NCI-H226 (cell line): ENCODE measurements around the gene ZNF333.
"Not testable (repeated sequence)": the region's sequence is repeated elsewhere in the genome, so short reads cannot be mapped to it uniquely, and the experiment has no call there.

Source experiments
- DNase-seq: peaks from one replicate; pipeline ENCODE4 v3.0.0-alpha.2; 2015

Gene ZNF333

GRCh38 chr19:14700711-14701375 lies 11.0 kb downstream of the ZNF333 start:
- DNase-seq = no peak

- no peak for DNase-seq
Observed at GRCh38 chr19:14703833-14704232, 14.0 kb downstream of the ZNF333 start.

GRCh38 chr19:14704450-14704849 lies 14.6 kb downstream of the ZNF333 start:
- no peak for DNase-seq

- DNase-seq = no peak
Observed at GRCh38 chr19:14715841-14716240, 26.0 kb downstream of the ZNF333 start.

GRCh38 chr19:14718522-14719116 lies 28.8 kb downstream of the ZNF333 start:
- no peak for DNase-seq

GRCh38 chr19:14719162-14719561 lies 29.3 kb downstream of the ZNF333 start:
- DNase-seq = no peak

GRCh38 chr19:14722127-14722526 lies 32.3 kb downstream of the ZNF333 start:
- DNase-seq = no peak

- DNase-seq = no peak
Observed at GRCh38 chr19:14728595-14728994, 38.7 kb downstream of the ZNF333 start.

GRCh38 chr19:14731200-14731599 lies 41.4 kb downstream of the ZNF333 start:
- DNase-seq = no peak

GRCh38 chr19:14732510-14732909 lies 42.7 kb downstream of the ZNF333 start:
- DNase-seq = no peak

- DNase-seq = no peak
Observed at GRCh38 chr19:14733574-14733973, 43.7 kb downstream of the ZNF333 start.

- DNase-seq = no peak
Observed at GRCh38 chr19:14735915-14736314, 46.1 kb downstream of the ZNF333 start.

GRCh38 chr19:14746886-14747285 lies 57.0 kb downstream of the ZNF333 start:
- DNase-seq = no peak

- DNase-seq = no peak
Observed at GRCh38 chr19:14748601-14749000, 58.8 kb downstream of the ZNF333 start.

GRCh38 chr19:14758816-14759215 lies 69.0 kb downstream of the ZNF333 start:
- DNase-seq = no peak

GRCh38 chr19:14761607-14762006 lies 71.8 kb downstream of the ZNF333 start:
- no peak for DNase-seq

GRCh38 chr19:14762111-14762510 lies 72.3 kb downstream of the ZNF333 start:
- DNase-seq = no peak

- DNase-seq = no peak
Observed at GRCh38 chr19:14763497-14764145, 73.8 kb downstream of the ZNF333 start.

GRCh38 chr19:14764401-14764800 lies 74.6 kb downstream of the ZNF333 start:
- no peak for DNase-seq

GRCh38 chr19:14765403-14765802 lies 75.6 kb downstream of the ZNF333 start:
- not testable (repeated sequence) for DNase-seq

GRCh38 chr19:14765841-14766240 lies 76.0 kb downstream of the ZNF333 start:
- DNase-seq = not testable (repeated sequence)

GRCh38 chr19:14767466-14767971 lies 77.7 kb downstream of the ZNF333 start:
- DNase-seq = no peak

GRCh38 chr19:14768001-14768400 lies 78.2 kb downstream of the ZNF333 start:
- no peak for DNase-seq

GRCh38 chr19:14769201-14769600 lies 79.4 kb downstream of the ZNF333 start:
- no peak for DNase-seq
